GM18519 (cell line): ENCODE data around the gene UQCR11.
"Not testable (repeated sequence)": the region's sequence is repeated elsewhere in the genome, so short reads cannot be mapped to it uniquely, and the experiment has no call there.

Source experiments
- ATAC-seq: cut with Tn5 transposase; IDR thresholded peaks from one replicate; pipeline ENCODE4 v1.9.1; 2021; ENCODE audit warnings: mild to moderate bottlenecking, moderate library complexity; ENCODE audit not compliant: unreplicated experiment, low FRiP score

Gene UQCR11

DNA sequence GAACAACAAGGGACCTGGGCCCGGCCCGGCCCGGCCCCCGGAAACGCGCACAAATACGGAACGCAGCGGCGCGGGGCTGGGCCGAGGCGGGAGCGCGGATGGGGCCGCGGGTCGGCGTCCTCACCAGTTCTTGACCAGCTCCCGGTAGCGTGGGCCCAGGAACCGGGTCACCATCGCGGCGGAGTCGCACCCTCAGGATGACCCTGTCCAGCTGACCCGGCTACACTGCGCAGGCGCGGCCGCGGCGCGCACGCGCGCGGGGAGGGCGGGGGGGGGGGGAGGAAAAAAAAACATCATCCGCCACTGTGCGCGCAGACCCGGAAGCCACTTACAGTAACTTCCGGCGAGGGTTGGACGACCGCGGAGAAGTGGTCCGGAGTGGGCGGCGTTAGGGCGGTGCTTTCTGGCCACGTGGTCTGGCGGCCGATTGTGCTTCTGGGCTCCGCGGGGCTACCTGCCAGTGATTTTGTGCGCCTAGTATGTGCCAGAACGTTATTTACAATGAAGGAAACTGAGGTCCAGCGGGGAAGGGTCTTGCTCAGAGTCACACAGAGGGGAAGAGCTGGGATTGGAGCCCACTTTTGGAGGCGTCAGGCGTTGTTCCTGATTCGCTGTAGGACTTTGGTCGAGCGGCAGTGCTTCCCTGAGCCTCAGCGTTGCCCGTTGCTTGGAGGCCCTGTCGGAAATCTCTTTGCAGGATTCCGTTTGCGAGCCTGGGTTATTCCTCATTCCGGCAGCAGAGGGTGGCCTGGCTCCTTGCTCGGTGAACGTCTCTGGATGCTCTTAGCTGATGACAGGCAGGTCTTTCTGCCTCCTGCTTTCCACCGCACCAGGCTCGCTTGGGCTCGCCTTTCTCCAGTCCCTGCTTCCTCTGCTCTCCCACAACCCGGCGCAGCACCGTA lies at the start of gene UQCR11:
TSS of gene UQCR11 (minus strand) at position 227 of the 902 bp plus-strand sequence. CDS start at position 174, 53 bp downstream.
- ATAC-seq = peak; percentile 50

DNA sequence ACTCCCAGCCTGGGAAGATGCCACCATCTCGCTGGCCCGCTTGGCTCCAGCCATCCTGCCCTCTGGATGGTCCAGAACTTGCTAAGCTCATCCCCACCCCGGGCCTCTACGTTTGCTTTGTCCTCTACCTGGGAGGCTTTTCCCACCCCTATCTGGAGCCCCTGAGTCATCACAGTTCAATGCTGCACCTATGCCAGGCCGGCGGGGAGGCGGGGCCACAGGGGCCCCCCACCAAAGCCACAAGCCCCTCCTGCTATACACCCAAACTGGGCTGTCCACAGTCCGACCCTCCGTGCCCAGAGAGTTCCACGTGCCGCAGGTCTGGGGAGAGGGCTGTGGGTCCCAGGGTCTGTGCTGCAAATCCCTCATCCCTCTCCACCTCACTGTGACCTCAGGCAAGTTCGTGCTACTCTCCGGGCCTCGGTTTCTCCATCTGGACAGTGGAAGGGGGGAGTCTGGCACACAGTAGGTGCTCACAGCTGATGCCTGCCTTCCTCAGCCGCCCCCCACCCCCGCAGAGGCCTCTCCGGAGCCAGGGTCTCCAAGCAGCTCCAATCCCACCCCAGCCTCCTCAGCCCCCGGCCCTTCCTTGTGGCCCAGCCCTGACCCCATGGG lies 49.0 kb upstream of the UQCR11 start:
- no peak for ATAC-seq

- no peak for ATAC-seq
These were observed 48.0 kb upstream of the UQCR11 start for GRCh38 chr19:1653300-1653628.

DNA sequence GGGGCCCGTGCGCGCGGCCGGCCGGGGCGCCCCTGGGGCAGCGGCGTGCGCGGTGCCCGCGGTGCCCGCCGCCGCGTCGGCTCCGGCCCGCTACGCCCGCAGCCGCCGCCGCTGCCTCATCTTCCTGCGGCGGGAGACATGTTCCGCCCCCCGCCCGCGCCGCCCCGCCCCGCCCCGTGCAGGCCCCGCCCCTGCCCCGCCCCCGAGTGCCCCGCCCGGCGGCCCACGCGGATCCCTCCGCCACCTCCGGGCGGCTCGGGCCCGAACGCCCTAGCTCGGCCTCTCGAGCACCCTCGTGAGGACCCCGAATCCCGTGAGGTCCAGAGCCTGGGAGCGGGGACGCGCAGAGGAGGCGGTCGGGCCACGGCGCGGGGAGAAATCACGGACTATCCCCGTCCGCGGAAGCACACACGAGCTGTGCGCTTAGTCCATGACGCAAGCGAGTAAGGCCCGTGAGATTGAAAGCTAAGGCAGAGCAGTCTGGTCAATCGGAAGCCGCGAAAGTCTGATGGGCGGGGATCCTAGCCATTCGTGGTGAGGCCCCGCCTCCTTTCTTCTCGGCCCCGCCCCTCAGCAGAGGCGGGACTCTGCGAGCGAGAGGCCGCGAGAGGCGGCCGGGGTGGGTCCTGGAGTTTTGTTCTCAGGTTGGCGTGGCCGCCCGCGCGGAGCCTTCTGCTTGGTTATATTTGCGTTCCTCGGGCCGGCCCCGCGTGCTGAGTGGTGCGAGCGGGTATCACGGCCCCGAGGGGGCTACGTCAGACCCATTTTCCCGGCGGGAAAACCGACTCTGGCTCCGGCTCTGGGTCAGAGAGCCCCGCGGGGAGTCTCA lies 47.4 kb upstream of the UQCR11 start, which contains the start of gene TCF3:
TSS of gene TCF3 (minus strand) at position 145 of the 829 bp plus-strand sequence. CDS start 2,367 bp downstream, outside the sequence.
- peak; percentile 56 for ATAC-seq

DNA sequence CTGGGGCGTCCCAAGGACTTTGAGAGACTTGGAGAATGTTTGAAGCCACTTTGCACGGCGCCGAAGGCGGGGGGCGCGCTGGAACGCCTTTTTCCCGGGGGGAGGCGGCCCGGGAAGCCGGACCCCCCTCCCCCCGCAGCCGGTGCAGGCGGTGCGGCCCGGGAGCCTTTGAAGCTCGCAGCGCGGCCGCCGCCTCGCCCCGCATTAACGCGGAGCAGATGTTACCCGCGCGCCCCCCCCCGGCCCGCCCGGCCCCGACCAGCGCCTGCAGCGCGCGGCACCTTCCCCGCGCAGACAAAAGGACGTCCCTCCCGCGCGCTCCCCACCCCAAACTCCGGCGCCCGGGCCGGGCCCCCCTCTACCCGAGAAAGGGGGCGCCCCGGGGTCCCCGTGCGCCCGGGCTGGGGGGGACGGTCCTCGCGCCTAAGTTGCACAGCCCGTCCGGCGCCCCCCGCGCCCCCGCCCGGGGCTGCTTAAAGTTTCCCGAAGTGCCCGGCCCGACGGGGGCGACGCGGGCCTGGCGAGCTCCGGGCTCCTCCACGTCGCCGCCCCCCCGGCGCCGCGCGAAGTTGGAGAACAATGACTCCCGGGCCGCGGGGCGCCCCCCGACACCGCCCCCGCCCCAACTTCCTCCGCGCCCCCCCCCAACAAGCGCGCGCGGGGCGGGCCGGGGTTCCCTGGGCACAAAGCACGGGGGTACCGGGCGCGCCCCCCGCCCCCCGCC lies 46.5 kb upstream of the UQCR11 start:
- ATAC-seq = no peak

- no peak for ATAC-seq
These were observed 45.6 kb upstream of the UQCR11 start for GRCh38 chr19:1650650-1651567.

DNA sequence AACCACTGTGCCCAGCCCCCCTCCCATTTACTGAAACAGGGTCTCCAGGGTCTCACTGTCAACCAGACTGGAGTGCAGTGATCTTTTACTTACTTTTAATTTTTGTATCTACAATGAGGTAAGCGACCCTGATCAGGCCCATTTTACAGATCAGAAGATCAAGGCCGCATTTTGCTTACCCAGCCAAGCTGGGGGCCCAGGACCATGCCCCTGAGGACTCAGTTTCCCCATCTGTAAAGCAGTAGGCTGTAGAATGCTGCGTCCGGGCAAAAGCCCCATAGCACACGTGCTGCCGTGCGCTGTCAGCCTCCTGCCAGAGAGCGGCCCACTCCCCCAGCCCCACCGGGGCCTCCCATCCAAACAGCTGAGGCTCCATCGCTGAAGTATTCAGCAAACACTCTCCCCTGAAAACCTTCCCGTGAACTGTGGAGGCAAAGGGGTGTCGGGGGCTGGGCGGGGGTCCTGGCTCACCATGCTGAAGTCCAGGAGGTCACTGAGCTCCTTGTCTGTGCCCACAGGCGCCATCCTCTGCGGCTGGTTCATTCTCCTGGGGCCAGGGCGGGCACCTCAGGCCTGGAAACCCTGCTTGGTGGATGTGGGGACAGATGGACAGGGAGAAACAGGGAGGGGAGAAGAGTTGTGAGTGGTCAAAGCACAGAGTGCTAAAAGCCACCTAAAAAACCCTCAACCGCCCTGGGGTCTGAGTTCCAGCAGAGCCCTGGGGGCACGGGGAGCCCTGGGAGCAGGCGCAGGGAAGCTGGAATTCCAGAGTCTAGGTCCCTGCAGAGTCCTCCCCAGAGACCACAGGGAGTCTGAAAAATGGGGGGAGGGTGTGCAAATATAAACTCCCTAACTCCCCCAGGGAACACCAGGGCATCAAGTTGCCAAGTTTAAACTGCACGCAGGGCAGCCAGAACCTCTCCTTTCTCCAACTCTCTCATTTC lies 44.7 kb upstream of the UQCR11 start:
- no peak for ATAC-seq

DNA sequence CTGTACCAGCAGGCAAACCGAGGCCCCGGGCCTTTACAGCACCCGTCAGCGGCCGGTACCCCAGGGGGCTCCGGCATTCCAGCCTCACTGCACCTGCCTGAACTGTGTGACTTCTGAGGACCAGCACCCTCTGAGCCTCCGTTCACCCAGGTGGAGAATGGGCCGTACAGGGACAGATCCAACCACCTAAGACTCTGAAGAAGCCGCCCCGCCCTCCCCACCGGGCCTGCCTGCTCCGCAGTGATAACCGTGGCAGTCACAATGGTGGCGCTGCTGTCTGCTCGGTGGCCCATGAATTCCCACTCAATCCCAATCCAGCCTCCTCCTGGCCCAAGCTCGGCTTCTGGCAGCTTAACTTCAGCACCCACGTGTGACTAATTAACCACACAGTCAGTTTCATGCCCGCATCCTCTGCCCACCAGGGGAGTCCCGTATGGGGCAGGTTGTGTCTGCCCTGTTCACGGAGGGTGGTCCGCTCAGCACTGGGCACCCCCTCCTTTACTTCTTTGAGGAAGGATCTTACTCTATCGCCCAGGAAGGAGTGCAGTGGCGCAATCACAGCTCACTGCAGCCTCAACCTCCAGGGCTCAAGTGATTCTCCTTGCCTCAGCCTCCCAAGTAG lies 43.8 kb upstream of the UQCR11 start:
- ATAC-seq = no peak

- no peak for ATAC-seq
These were observed 43.2 kb upstream of the UQCR11 start for GRCh38 chr19:1648459-1648849.

GRCh38 chr19:1647501-1648458 lies 42.5 kb upstream of the UQCR11 start:
- ATAC-seq = no peak

GRCh38 chr19:1646659-1647453 lies 41.6 kb upstream of the UQCR11 start:
- no peak for ATAC-seq

GRCh38 chr19:1646149-1646548 lies 40.9 kb upstream of the UQCR11 start:
- ATAC-seq = no peak

DNA sequence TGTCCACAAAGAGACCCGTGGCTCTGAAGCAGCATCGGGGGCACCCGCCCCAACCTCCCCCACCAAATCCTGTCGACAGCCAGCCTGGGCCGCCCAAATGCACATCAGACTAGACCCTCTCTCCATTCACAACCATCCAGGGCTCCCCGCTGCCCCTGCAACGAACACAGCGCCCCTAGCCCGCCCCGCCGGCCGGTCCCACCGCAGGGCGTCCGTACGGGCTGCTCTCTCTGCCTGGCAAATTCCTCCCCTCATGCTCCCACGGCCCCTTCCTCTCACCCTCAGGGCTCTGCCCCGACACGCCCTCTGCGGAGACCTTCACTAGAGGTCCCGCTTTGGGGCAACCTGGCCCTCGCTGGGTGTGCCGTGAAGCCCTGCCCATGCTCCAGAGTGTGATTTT lies 40.0 kb upstream of the UQCR11 start:
- ATAC-seq = no peak

- no peak for ATAC-seq
These were observed 38.8 kb upstream of the UQCR11 start for GRCh38 chr19:1644070-1644469.

DNA sequence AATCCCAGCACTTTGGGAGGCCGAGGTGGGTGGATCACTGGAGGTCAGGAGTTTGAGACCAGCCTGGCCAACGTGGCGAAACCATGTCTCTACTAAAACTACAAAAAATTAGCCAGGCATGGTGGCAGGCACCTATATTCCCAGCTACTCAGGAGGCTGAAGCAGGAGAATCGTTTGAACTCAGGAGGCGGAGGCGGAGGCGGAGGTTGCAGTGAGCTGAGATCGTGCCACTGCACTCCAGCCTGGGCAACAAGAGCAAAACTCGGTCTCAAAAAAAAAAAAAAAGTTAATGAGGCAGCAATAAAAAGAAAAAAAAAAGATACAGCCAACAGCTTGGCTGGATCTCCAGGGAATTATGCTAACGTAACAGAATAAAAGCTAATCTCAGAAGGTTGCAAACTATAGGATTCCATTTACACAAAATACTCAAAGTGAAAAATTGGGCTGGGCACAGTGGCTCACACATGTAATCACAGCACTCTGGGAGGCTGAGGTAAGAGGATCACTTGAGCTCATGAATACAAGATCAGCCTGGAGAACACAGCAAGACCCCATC lies 35.7 kb upstream of the UQCR11 start:
- not testable (repeated sequence) for ATAC-seq
